Lower leg skin (tissue), 3 donors: Measurements from ENCODE around the gene NIPAL3.

ENCODE experiments used
- POLR2A ChIP-seq, 2 donors: fragments of 450-650 bp; IDR thresholded peaks; one replicate each; pipeline ENCODE4 v1.6.1; 2016 to 2017; ENCODE audit warnings: antibody characterized with exemption in 2 of 2, mild to moderate bottlenecking in 1 of 2, moderate library complexity in 1 of 2
- TF ChIP-seq, protein P1 (sequence below), 3 donors: fragments of 450-650 bp; IDR thresholded peaks; one replicate each; pipeline ENCODE4 v1.5.1; 2016; ENCODE audit warnings: antibody characterized with exemption in 3 of 3, mild to moderate bottlenecking in 3 of 3, moderate library complexity in 2 of 3

- no peak for TF ChIP-seq POLR2A (IDR thresholded peaks at IDR 0.05)
- TF ChIP-seq, protein P1, sequence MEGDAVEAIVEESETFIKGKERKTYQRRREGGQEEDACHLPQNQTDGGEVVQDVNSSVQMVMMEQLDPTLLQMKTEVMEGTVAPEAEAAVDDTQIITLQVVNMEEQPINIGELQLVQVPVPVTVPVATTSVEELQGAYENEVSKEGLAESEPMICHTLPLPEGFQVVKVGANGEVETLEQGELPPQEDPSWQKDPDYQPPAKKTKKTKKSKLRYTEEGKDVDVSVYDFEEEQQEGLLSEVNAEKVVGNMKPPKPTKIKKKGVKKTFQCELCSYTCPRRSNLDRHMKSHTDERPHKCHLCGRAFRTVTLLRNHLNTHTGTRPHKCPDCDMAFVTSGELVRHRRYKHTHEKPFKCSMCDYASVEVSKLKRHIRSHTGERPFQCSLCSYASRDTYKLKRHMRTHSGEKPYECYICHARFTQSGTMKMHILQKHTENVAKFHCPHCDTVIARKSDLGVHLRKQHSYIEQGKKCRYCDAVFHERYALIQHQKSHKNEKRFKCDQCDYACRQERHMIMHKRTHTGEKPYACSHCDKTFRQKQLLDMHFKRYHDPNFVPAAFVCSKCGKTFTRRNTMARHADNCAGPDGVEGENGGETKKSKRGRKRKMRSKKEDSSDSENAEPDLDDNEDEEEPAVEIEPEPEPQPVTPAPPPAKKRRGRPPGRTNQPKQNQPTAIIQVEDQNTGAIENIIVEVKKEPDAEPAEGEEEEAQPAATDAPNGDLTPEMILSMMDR (IDR thresholded peaks at IDR 0.05), result no peak
Observed at GRCh38 chr1:24474193-24474592, 58.6 kb downstream of the NIPAL3 start.
